Measurements from ENCODE around the gene SRL. TPM values are rescaled to one million over a fixed set of nuclear protein-coding genes. Genes with fewer than 3 reads are reported as not detected.

SRL gene
- not detected for polyA plus RNA-seq (2012; ENCODE audit: missing spikeins)

- FAIRE-seq: no peak
- DNase-seq (ENCODE audit: insufficient read length): no peak
- TF ChIP-seq POLR2A (IDR thresholded peaks at IDR 0.05; ENCODE audit: low read depth, low read length): no peak
Measured at GRCh38 chr16:4241928-4242283, at the start of gene SRL. Gene SRL (minus strand): TSS chr16:4242080. CDS start chr16:4242067, 13 bp downstream.

- FAIRE-seq (no peak), DNase-seq (ENCODE audit: insufficient read length) (no peak)
- no peak for TF ChIP-seq POLR2A (IDR thresholded peaks at IDR 0.05; ENCODE audit: low read depth, low read length)
- no peak for TF ChIP-seq POLR2AphosphoS5 (IDR thresholded peaks at IDR 0.05; ENCODE audit: low read depth, low read length)
- TF ChIP-seq TAF1 (IDR thresholded peaks at IDR 0.05; ENCODE audit: borderline replicate concordance, low read depth, low read length): no peak
Measured at GRCh38 chr16:4290236-4290830, 48.5 kb upstream of the SRL start.

- TF ChIP-seq POLR2AphosphoS5 (IDR thresholded peaks at IDR 0.05; ENCODE audit: low read depth, low read length) (no peak), POLR2A (IDR thresholded peaks at IDR 0.05; ENCODE audit: low read depth, low read length) (no peak), TAF1 (IDR thresholded peaks at IDR 0.05; ENCODE audit: borderline replicate concordance, low read depth, low read length) (no peak)
- FAIRE-seq (peak; percentile 93), DNase-seq (ENCODE audit: insufficient read length) (peak; percentile 98)
Measured at GRCh38 chr16:4288148-4288921, 46.5 kb upstream of the SRL start.

GRCh38 chr16:4285167-4285566, 43.3 kb upstream of the SRL start:
- DNase-seq (ENCODE audit: insufficient read length): no peak
- TF ChIP-seq POLR2A (IDR thresholded peaks at IDR 0.05; ENCODE audit: low read depth, low read length) (no peak), POLR2AphosphoS5 (IDR thresholded peaks at IDR 0.05; ENCODE audit: low read depth, low read length) (no peak), TAF1 (IDR thresholded peaks at IDR 0.05; ENCODE audit: borderline replicate concordance, low read depth, low read length) (no peak)
- FAIRE-seq: no peak

GRCh38 chr16:4283939-4284338, 42.1 kb upstream of the SRL start:
- no peak for TF ChIP-seq POLR2A (IDR thresholded peaks at IDR 0.05; ENCODE audit: low read depth, low read length)
- TF ChIP-seq TAF1 (IDR thresholded peaks at IDR 0.05; ENCODE audit: borderline replicate concordance, low read depth, low read length): no peak
- no peak for TF ChIP-seq POLR2AphosphoS5 (IDR thresholded peaks at IDR 0.05; ENCODE audit: low read depth, low read length)
- DNase-seq (ENCODE audit: insufficient read length): no peak
- FAIRE-seq: no peak

- FAIRE-seq: no peak
- no peak for DNase-seq (ENCODE audit: insufficient read length)
Measured at GRCh38 chr16:4283441-4283840, 41.6 kb upstream of the SRL start.

GRCh38 chr16:4280625-4281024, 38.7 kb upstream of the SRL start:
- DNase-seq (ENCODE audit: insufficient read length) (no peak), FAIRE-seq (no peak)
- TF ChIP-seq TAF1 (IDR thresholded peaks at IDR 0.05; ENCODE audit: borderline replicate concordance, low read depth, low read length) (no peak), POLR2AphosphoS5 (IDR thresholded peaks at IDR 0.05; ENCODE audit: low read depth, low read length) (no peak), POLR2A (IDR thresholded peaks at IDR 0.05; ENCODE audit: low read depth, low read length) (no peak)

More at GRCh38 chr16:4283441-4283840, 41.6 kb upstream of the SRL start:
- TF ChIP-seq POLR2A (IDR thresholded peaks at IDR 0.05; ENCODE audit: low read depth, low read length) (no peak), POLR2AphosphoS5 (IDR thresholded peaks at IDR 0.05; ENCODE audit: low read depth, low read length) (no peak), TAF1 (IDR thresholded peaks at IDR 0.05; ENCODE audit: borderline replicate concordance, low read depth, low read length) (no peak)

GRCh38 chr16:4277987-4278513, 36.2 kb upstream of the SRL start:
- DNase-seq (ENCODE audit: insufficient read length) (no peak), FAIRE-seq (no peak)
- no peak for TF ChIP-seq POLR2AphosphoS5 (IDR thresholded peaks at IDR 0.05; ENCODE audit: low read depth, low read length)
- no peak for TF ChIP-seq POLR2A (IDR thresholded peaks at IDR 0.05; ENCODE audit: low read depth, low read length)
- no peak for TF ChIP-seq TAF1 (IDR thresholded peaks at IDR 0.05; ENCODE audit: borderline replicate concordance, low read depth, low read length)

GRCh38 chr16:4275861-4276260, 34.0 kb upstream of the SRL start:
- DNase-seq (ENCODE audit: insufficient read length): no peak
- no peak for TF ChIP-seq POLR2A (IDR thresholded peaks at IDR 0.05; ENCODE audit: low read depth, low read length)
- no peak for FAIRE-seq

GRCh38 chr16:4273858-4274311, 32.0 kb upstream of the SRL start:
- DNase-seq (ENCODE audit: insufficient read length): peak; percentile 58
- FAIRE-seq: no peak
- TF ChIP-seq POLR2AphosphoS5 (IDR thresholded peaks at IDR 0.05; ENCODE audit: low read depth, low read length): no peak
- TF ChIP-seq POLR2A (IDR thresholded peaks at IDR 0.05; ENCODE audit: low read depth, low read length): no peak
- TF ChIP-seq TAF1 (IDR thresholded peaks at IDR 0.05; ENCODE audit: borderline replicate concordance, low read depth, low read length): no peak

- FAIRE-seq (no peak), DNase-seq (ENCODE audit: insufficient read length) (no peak)
- TF ChIP-seq POLR2AphosphoS5 (IDR thresholded peaks at IDR 0.05; ENCODE audit: low read depth, low read length) (no peak), POLR2A (IDR thresholded peaks at IDR 0.05; ENCODE audit: low read depth, low read length) (no peak), TAF1 (IDR thresholded peaks at IDR 0.05; ENCODE audit: borderline replicate concordance, low read depth, low read length) (no peak; the same call in 1 of the 2 replicates)
Measured at GRCh38 chr16:4272114-4272956, 30.5 kb upstream of the SRL start.

Data from GM12892 (cell line).